Liver (tissue), 3 donors: ENCODE measurements around the gene BAG2.

Source experiments
- RAD21 ChIP-seq, 2 donors: IDR thresholded peaks; 2 replicates each; pipeline ENCODE4 v1.6.1; 2016; ENCODE audit warnings: antibody characterized with exemption in 2 of 2, mild to moderate bottlenecking in 2 of 2
- TAF1 ChIP-seq: conservative IDR thresholded peaks from 2 replicates; pipeline ENCODE4 v1.6.1; 2016; ENCODE audit warnings: antibody characterized with exemption, mild to moderate bottlenecking
- TF ChIP-seq, protein P1 (sequence below): fragments of 150-350 bp; IDR thresholded peaks from 2 replicates; pipeline ENCODE4 v1.5.1; 2017; ENCODE audit warnings: improper control_type of control experiment, low read depth, low read length; ENCODE audit not compliant: missing input control
- TF ChIP-seq, protein P2 (sequence below): IDR thresholded peaks from 2 replicates; pipeline ENCODE4 v1.6.1; 2016; ENCODE audit warnings: antibody characterized with exemption
- donor health status: healthy.
- donor health status: healthy.

DNA sequence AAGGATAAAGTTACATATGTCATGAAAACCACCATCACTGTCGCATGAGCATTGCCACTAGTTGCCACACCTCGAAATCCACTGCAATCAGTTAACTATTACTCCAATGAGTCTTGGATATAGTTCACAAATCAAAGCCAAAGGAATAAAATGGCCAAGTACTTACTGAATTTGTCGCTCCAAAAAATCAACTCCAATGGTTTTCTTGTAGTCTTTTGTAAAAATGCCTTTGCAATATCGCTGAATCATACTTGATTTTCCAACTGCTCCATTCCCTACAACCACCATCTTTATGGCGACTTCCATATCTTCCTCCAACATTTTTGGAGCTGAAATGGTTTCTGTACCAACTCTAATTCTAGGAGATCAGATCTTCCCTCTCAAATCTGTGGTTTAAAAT, 37.9 kb downstream of the BAG2 start:
- TF ChIP-seq, protein P1, sequence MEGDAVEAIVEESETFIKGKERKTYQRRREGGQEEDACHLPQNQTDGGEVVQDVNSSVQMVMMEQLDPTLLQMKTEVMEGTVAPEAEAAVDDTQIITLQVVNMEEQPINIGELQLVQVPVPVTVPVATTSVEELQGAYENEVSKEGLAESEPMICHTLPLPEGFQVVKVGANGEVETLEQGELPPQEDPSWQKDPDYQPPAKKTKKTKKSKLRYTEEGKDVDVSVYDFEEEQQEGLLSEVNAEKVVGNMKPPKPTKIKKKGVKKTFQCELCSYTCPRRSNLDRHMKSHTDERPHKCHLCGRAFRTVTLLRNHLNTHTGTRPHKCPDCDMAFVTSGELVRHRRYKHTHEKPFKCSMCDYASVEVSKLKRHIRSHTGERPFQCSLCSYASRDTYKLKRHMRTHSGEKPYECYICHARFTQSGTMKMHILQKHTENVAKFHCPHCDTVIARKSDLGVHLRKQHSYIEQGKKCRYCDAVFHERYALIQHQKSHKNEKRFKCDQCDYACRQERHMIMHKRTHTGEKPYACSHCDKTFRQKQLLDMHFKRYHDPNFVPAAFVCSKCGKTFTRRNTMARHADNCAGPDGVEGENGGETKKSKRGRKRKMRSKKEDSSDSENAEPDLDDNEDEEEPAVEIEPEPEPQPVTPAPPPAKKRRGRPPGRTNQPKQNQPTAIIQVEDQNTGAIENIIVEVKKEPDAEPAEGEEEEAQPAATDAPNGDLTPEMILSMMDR: no peak
- TF ChIP-seq, protein P2, sequence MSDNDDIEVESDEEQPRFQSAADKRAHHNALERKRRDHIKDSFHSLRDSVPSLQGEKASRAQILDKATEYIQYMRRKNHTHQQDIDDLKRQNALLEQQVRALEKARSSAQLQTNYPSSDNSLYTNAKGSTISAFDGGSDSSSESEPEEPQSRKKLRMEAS: no peak
- TF ChIP-seq TAF1 (no peak), RAD21 (IDR thresholded peaks at IDR 0.05) (no peak)
